GM21528 (cell line): ENCODE data around the gene FMR1.

Experiments
- ATAC-seq: cut with Tn5 transposase; IDR thresholded peaks from one replicate; pipeline ENCODE4 v1.9.1; 2021; ENCODE audit warnings: mild to moderate bottlenecking, moderate library complexity; ENCODE audit not compliant: unreplicated experiment, low FRiP score

Gene FMR1

DNA sequence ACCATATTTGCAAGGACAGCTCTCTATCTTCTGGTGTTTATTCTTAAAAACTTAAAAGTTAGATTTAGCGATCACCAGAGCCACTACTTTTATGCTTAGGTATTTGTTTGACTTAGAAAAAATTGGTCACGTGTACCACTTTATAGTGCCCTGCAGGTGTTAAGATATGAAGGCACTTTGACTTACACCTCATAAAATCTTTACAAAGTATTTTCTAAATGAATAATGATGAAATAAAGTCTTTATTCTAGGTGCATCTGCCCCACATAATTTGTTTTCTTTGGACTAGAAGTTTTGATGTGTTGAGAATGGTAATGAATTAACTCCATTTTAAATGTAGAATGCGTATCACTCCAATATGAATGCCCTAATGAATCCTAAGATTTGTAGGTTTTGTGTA is 2.9 kb downstream of the FMR1 start:
- no peak for ATAC-seq

DNA sequence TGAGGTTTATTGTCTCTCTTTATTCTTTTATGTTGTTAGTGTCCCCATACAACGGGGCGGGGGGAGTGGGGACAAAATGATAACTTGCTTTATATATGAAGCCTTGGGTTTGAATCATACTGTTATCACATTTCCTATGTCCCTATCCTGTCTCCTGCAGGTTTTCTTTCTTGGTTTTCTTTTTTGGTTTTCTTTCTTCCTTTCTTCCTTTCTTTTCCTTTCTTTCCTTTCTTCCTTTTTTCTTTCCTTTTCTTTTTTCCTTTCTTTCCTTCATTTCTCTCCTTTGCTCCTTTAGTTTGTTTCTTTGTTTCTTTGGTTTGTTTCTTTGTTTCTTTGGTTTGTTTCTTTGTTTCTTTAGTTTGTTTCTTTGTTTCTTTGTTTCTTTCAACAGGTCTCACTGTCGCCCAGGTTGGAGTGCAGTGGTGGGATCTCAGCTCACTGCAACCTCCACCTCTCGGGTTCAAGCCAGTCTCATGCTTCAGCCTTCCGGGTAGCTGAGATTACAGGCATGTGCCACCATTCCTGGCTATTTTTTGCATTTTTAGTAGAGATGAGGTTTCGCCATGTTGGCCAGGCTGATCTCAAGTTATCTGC is 4.8 kb downstream of the FMR1 start:
- ATAC-seq = no peak

GRCh38 chrX:147917700-147918695 is 6.3 kb downstream of the FMR1 start:
- peak; percentile 92 for ATAC-seq

- ATAC-seq = no peak
Observed at GRCh38 chrX:147920161-147920666, 8.5 kb downstream of the FMR1 start.

- ATAC-seq = no peak
Observed at GRCh38 chrX:147923605-147924004, 11.9 kb downstream of the FMR1 start.

DNA sequence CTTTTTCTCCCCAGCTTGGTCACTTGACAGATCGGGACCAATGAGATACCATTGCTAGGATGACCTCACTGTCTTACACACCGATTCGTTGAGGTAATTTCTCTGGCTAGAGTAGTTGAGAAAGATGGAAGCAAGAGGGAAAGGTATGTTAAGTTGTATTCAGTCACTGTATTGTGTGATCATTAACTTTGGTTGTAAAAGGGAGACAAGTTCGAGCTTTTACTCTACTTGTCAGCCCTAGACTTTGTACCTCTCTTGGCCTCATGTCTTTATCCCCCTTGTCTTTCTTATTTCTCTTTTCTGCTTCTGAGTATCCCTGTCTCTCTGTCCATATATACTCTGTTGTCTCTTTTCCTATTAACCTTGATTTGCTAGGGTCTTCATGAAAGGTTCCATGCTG is 15.5 kb downstream of the FMR1 start:
- ATAC-seq = no peak

- ATAC-seq = no peak
Observed at GRCh38 chrX:147933815-147934214, 22.1 kb downstream of the FMR1 start.

GRCh38 chrX:147935156-147935758 is 23.5 kb downstream of the FMR1 start:
- ATAC-seq = no peak

GRCh38 chrX:147945286-147945685 is 33.6 kb downstream of the FMR1 start:
- no peak for ATAC-seq

DNA sequence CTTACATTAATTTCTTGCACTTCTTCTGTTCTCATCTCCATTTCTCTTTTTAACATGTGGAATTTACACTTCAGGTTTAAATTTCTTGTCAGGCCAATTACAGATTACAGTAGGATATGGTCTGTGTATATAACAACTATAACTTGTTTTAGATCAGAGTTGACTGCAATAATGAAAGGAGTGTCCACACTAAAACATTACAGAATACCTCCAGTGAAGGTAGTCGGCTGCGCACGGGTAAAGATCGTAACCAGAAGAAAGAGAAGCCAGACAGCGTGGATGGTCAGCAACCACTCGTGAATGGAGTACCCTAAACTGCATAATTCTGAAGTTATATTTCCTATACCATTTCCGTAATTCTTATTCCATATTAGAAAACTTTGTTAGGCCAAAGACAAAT is 36.8 kb downstream of the FMR1 start:
- no peak for ATAC-seq

- no peak for ATAC-seq
Observed at GRCh38 chrX:147950352-147950751, 38.6 kb downstream of the FMR1 start.

- no peak for ATAC-seq
Observed at GRCh38 chrX:147953976-147954375, 42.3 kb downstream of the FMR1 start.

GRCh38 chrX:147957291-147957690 is 45.6 kb downstream of the FMR1 start:
- no peak for ATAC-seq

GRCh38 chrX:147958291-147958690 is 46.6 kb downstream of the FMR1 start:
- ATAC-seq = no peak

DNA sequence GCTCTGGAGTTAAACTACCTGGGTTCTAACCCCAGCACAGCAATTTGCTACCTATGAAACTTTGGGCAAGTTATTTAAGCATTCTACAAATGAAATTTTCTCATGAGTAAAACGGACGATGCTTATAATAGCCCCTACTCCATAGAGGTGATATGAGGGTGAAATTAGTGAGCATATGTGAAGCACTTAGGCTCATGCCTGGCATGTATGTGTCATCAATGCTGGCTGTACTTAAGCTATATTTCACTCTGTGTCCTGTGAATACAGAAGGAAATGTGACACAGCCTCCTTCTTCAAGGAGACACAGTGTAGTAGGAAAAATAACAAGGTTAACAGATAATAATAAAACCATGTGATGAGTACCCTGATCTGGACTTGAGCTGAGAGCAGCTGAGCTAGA is 49.0 kb downstream of the FMR1 start:
- no peak for ATAC-seq

DNA sequence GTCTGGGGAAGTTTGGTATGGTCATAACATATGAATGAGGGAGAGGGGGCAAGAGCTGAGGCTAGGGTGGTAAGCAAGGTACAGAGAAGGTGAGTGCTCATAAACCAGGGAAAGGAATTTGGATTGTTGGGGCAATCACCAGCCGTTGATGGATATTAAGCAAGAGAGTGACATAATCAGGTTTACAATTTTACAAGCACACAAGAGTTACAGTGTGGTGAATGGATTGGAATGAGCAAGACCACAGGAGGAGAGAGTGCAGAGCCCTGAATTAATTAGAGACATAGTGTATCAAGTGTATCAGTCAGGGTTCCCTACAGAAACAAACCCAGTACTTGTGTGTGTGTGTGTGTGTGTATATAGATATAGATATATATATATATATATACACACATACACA is 50.8 kb downstream of the FMR1 start:
- ATAC-seq = no peak

DNA sequence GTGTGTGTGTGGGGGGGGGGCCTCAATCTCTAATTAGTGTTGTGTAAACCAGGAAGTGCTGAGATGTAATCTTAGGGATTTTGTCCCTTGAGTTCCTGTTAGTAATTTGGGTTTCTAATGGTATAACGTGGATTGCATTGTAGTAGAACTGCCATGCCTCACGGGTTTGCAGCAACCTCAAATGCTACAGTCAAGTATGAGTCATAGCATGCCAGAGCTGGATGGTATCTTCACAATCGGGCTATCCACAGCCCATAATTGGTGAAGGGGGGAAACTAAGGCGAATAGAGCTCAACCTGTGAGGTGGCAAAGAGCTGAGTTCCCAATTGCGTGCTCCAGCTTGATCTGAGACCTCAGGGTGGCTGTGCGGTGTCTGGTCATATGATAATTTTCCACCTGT is 67.2 kb downstream of the FMR1 start:
- no peak for ATAC-seq

DNA sequence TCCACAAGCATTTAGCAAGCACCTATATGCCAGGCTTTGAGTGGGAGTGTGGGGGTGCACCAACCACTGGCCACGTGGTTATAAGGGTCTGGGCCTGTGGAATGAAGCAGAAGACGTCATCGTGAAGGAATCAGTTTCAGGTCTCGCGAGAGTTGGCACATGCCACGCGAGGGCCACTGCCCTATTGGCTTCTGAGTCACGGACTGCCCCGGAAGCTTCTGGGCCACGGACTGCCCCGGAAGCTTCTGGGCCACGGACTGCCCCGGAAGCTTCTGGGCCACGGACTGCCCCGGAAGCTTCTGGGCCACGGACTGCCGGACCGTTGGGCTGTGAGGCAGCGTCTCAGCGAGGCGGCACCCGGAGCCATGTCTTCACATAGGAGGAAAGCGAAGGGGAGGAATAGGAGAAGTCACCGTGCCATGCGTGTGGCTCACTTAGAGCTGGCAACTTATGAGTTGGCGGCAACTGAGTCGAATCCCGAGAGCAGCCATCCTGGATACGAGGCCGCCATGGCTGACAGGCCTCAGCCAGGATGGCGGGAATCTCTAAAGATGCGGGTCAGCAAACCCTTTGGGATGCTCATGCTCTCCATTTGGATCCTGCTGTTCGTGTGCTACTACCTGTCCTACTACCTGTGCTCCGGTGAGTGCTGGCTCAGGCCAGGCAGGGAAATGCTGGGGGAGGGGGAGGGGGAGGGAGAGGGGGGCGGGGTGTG is 69.5 kb downstream of the FMR1 start, which contains the start of gene FMR1NB:
Gene FMR1NB (plus strand): TSS at position 300 of the 715 bp plus-strand sequence. CDS start 66 bp downstream, at position 366.
- ATAC-seq = no peak
